ENCODE data around the gene EFCC1. TPM values are rescaled to one million over a fixed set of nuclear protein-coding genes. Genes with fewer than 3 reads are reported as not detected.
A peak's percentile ranks its signal among the peaks of the same experiment; 100 is the strongest.

Gene EFCC1
- polyA plus RNA-seq, 4 donors: 1.6 to 3.7 (median 3.1) TPM; not detected in 1

DNA sequence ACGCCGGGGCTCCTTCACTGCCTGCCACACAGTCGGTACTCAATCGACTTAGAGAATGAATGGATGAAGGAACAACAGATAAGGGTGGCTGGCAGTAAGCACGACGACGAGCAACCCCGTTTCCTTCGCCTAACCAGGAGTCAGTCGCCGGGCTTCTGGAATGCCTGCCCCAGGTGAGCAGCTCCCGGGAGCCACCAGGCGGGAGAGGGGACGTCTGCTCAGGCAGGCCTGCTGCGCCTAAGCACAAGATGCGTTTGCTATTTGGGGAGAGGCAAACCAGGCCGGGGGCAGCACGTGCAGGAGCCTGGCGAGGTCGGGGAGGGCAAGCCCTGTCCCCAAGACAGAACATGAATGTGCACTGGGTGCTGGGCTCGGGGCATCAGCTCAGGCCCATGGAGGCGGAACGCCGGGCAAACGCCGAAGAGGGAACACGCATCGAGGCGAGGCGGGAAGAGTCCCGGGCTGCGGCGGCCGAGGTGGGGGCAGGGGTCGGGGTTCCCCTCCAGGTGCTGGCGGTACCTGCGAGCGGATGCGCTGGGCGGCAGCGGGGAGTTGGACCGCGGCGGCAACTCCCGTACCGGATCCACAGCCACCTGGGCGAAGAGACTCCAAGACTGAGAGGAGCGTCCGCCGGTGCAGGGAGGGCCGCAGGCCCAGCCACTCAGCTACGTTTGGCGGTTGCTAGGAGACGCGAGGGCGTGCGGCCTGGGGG lies 7.5 kb upstream of the EFCC1 start, which contains the start of gene CFAP92:
Gene CFAP92, minus strand, starts transcription at position 616 of the 712 bp plus-strand sequence. CDS start 772 bp downstream, outside the sequence.
- FAIRE-seq: no peak
- H3K27ac ChIP-seq (ENCODE audit: low read depth in 1 of 3, low read length in 2 of 3): no peak within 1 kb of the TSS
- peak; percentile 83 to 87 for DNase-seq
- H3K9me3 ChIP-seq (ENCODE audit: control insufficient read depth in 2 of 2, insufficient read depth in 1 of 2, low read depth in 1 of 2, low read length in 1 of 2): no peaks in the 10 kb centered on the region
- H3K4me1 ChIP-seq (ENCODE audit: control insufficient read depth in 3 of 3, insufficient read depth in 2 of 3, low read depth in 1 of 3, low read length in 2 of 3): peaks cover 0 to 7% (median 3%) of the 10 kb centered on the region in 3 donors
- 5 to 15% (median 9%) methylated on average over 52 to 57 of the region's 57 CpGs for WGBS, 3 donors
- H3K27me3 ChIP-seq (ENCODE audit: control insufficient read depth in 3 of 3, insufficient read depth in 3 of 3, low read length in 3 of 3): peaks cover 0 to 68% (median 0%) of the 10 kb centered on the region in 3 donors
- H3K36me3 ChIP-seq (ENCODE audit: control insufficient read depth in 3 of 3, insufficient read depth in 2 of 3, low read depth in 1 of 3, low read length in 3 of 3): peaks cover 0 to 3% (median 0%) of the 10 kb centered on the region in 3 donors
- peak within 1 kb of the TSS in 2 of 3 donors; percentile 36 to 39 for H3K4me3 ChIP-seq (ENCODE audit: low read depth in 1 of 3, low read length in 3 of 3)

DNA sequence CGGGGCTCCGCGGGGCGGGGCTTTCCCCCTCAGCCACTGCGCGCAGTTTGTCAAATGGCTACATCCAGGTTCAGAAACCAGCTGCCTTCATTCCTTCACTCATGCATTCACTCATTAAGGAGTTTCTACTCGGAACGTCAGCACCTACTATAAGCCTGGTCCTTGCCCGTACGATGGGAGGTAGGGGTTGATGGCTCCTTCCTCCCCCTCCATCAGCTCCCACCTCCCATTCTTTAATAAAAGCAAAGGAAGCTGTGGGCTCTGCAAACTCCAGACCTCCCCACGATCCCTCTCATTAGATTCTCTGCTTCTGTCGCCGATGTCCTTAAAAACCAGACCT lies 7.0 kb upstream of the EFCC1 start:
- H3K27ac ChIP-seq (ENCODE audit: low read depth in 1 of 3, low read length in 2 of 3): no peak overlapping the region
- no peak for DNase-seq
- H3K4me3 ChIP-seq (ENCODE audit: low read depth in 1 of 3, low read length in 3 of 3): peak overlapping the region in 2 of 3 donors; percentile 36 to 39
- 3 to 4% (median 3%) methylated on average over 9 to 13 of the region's 13 CpGs for WGBS, 3 donors
- no peak for FAIRE-seq
- no peaks in the 10 kb centered on the region for H3K9me3 ChIP-seq (ENCODE audit: control insufficient read depth in 2 of 2, insufficient read depth in 1 of 2, low read depth in 1 of 2, low read length in 1 of 2)
- peaks cover 0 to 3% (median 0%) of the 10 kb centered on the region in 3 donors for H3K36me3 ChIP-seq (ENCODE audit: control insufficient read depth in 3 of 3, insufficient read depth in 2 of 3, low read depth in 1 of 3, low read length in 3 of 3)
- peaks cover 0 to 7% (median 3%) of the 10 kb centered on the region in 3 donors for H3K4me1 ChIP-seq (ENCODE audit: control insufficient read depth in 3 of 3, insufficient read depth in 2 of 3, low read depth in 1 of 3, low read length in 2 of 3)
- H3K27me3 ChIP-seq (ENCODE audit: control insufficient read depth in 3 of 3, insufficient read depth in 3 of 3, low read length in 3 of 3): peaks cover 0 to 73% (median 0%) of the 10 kb centered on the region in 3 donors

DNA sequence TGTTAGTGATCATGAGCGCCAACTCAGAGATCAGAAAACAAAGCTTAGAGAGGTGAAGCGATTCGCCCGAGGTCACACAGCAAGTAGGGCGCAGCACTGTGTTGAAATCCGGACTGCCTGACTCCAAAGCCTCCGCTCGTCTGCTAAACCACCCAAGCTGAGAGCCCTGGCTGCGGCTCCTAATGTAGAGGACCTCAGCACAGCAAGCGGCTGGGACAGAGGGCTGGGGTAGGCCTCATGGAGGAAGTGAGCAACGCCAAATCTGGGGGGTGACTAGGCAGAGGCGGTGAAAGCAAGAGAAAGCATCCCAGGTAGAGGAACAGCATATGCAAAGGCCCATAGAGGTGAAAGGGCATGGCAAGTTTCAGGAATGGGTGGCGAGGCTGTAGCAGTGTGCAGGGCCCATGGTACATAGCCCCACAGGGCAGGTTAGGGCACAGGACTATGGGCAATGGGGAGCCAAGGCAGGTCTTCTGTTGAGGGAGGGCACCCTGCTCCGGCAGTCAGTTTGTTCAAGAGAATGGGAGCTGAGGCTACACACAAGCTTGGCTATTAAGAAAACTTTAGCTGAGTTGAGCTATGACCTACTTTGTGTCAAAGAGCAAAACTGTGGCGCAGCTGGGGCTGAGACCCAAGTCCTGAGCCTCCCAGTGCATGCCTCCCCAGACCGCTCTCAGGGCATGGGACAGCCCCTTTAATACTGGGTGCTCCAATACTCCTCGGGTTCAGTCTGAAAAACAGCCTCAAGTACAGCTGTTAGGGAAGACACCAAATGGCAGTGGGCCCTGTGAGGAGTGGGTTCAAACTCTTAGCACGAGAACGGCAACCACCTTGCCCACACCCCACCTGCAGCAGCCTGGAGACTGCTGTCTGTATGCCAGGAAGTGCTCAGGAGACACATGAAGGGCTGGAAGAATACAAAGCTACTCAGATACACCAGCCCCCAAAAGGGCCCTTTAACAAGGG lies 6.2 kb upstream of the EFCC1 start:
- no peaks in the 10 kb centered on the region for H3K9me3 ChIP-seq (ENCODE audit: control insufficient read depth in 2 of 2, insufficient read depth in 1 of 2, low read depth in 1 of 2, low read length in 1 of 2)
- DNase-seq (no peak), FAIRE-seq (no peak)
- H3K27me3 ChIP-seq (ENCODE audit: control insufficient read depth in 3 of 3, insufficient read depth in 3 of 3, low read length in 3 of 3): peaks cover 0 to 77% (median 0%) of the 10 kb centered on the region in 3 donors
- no peak overlapping the region for H3K4me3 ChIP-seq (ENCODE audit: low read depth in 1 of 3, low read length in 3 of 3)
- no peak overlapping the region for H3K27ac ChIP-seq (ENCODE audit: low read depth in 1 of 3, low read length in 2 of 3)
- peaks cover 0 to 7% (median 3%) of the 10 kb centered on the region in 3 donors for H3K4me1 ChIP-seq (ENCODE audit: control insufficient read depth in 3 of 3, insufficient read depth in 2 of 3, low read depth in 1 of 3, low read length in 2 of 3)
- WGBS, 3 donors: 77 to 83% (median 80%) methylated on average over 19 of the region's 19 CpGs
- H3K36me3 ChIP-seq (ENCODE audit: control insufficient read depth in 3 of 3, insufficient read depth in 2 of 3, low read depth in 1 of 3, low read length in 3 of 3): peaks cover 0 to 3% (median 0%) of the 10 kb centered on the region in 3 donors

DNA sequence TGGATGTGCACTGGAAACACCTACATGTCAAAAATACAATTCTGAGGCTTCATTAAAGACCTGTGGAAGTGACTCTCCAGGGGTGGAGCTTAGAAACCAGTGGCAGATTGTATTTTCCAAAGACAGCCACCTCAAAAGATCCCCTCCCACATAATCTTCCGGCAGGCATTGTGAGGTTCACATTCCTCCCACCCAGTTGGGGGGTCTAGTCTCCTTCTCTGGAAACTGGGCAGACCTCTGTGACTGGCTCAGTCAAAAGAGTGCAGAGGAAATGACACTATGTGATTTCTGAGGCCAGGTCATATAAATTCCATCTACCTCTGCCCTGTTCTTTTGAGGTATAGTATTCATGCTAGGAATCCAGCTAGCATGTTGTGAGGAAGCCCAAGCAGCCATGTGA lies 5.4 kb upstream of the EFCC1 start:
- H3K9me3 ChIP-seq (ENCODE audit: control insufficient read depth in 2 of 2, insufficient read depth in 1 of 2, low read depth in 1 of 2, low read length in 1 of 2): no peaks in the 10 kb centered on the region

DNA sequence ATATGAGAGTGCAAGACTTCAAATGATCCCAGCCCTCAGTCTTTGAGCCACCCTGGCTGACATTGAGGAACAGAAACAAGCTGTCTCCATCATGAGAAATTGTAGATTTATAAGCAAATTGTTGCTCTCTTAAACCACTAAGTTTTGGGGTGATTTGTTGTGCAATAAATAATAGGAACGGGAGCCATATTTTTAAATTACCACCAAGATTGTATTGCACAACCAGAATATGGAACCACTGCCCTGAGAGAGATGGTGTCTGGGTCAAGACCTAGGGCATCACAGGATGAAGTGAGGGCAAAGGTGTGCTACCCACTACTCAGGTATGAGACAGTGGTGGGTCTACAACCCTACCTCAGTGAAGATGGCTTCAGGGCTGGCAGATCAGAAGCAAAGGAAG lies 4.9 kb upstream of the EFCC1 start:
- Histone ChIP-seq H3K4me1 (ENCODE audit: control insufficient read depth in 3 of 3, insufficient read depth in 2 of 3, low read depth in 1 of 3, low read length in 2 of 3) (peaks cover 0 to 7% (median 3%) of the 10 kb centered on the region in 3 donors), H3K36me3 (ENCODE audit: control insufficient read depth in 3 of 3, insufficient read depth in 2 of 3, low read depth in 1 of 3, low read length in 3 of 3) (peaks cover 0 to 3% (median 0%) of the 10 kb centered on the region in 3 donors), H3K27ac (ENCODE audit: low read depth in 1 of 3, low read length in 2 of 3) (no peak overlapping the region), H3K27me3 (ENCODE audit: control insufficient read depth in 3 of 3, insufficient read depth in 3 of 3, low read length in 3 of 3) (peaks cover 0 to 89% (median 4%) of the 10 kb centered on the region in 3 donors), H3K9me3 (ENCODE audit: control insufficient read depth in 2 of 2, insufficient read depth in 1 of 2, low read depth in 1 of 2, low read length in 1 of 2) (no peaks in the 10 kb centered on the region), H3K4me3 (ENCODE audit: low read depth in 1 of 3, low read length in 3 of 3) (no peak overlapping the region)
- WGBS, 3 donors: 77 to 93% (median 85%) methylated on average over 1 of the region's 1 CpG
- FAIRE-seq (no peak), DNase-seq (no peak)

More for the DNA sequence above, 5.4 kb upstream of the EFCC1 start:
- no peak overlapping the region for H3K27ac ChIP-seq (ENCODE audit: low read depth in 1 of 3, low read length in 2 of 3)
- DNase-seq (no peak), FAIRE-seq (no peak)
- peaks cover 0 to 86% (median under 1%) of the 10 kb centered on the region in 3 donors for H3K27me3 ChIP-seq (ENCODE audit: control insufficient read depth in 3 of 3, insufficient read depth in 3 of 3, low read length in 3 of 3)
- peaks cover 0 to 7% (median 3%) of the 10 kb centered on the region in 3 donors for H3K4me1 ChIP-seq (ENCODE audit: control insufficient read depth in 3 of 3, insufficient read depth in 2 of 3, low read depth in 1 of 3, low read length in 2 of 3)
- WGBS, 3 donors: 77 to 100% (median 91%) methylated on average over 1 of the region's 1 CpG
- H3K4me3 ChIP-seq (ENCODE audit: low read depth in 1 of 3, low read length in 3 of 3): no peak overlapping the region
- peaks cover 0 to 3% (median 0%) of the 10 kb centered on the region in 3 donors for H3K36me3 ChIP-seq (ENCODE audit: control insufficient read depth in 3 of 3, insufficient read depth in 2 of 3, low read depth in 1 of 3, low read length in 3 of 3)

DNA sequence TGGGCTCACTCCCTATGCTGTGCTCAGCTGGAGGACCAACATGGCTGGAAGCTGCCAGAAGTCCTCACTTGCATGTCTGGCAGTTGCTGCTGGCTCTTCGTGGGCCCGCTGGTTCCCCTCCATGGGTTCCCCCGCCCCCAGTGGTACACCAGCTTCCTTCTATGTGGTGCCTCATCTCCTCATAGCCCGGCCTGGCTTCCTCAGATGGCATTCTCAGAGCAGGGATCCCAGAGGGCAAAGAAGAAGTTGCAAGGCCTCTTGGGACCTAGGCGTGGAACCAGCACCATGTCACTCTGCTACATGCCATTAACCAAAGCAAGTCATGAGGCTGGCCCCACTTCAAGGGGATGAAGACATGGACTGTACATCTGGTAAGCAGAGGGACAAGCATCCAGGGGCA lies 4.4 kb upstream of the EFCC1 start:
- Histone ChIP-seq H3K27me3 (ENCODE audit: control insufficient read depth in 3 of 3, insufficient read depth in 3 of 3, low read length in 3 of 3) (peaks cover 4 to 91% (median 5%) of the 10 kb centered on the region in 3 donors), H3K4me3 (ENCODE audit: low read depth in 1 of 3, low read length in 3 of 3) (no peak overlapping the region), H3K9me3 (ENCODE audit: control insufficient read depth in 2 of 2, insufficient read depth in 1 of 2, low read depth in 1 of 2, low read length in 1 of 2) (no peaks in the 10 kb centered on the region), H3K27ac (ENCODE audit: low read depth in 1 of 3, low read length in 2 of 3) (no peak overlapping the region), H3K4me1 (ENCODE audit: control insufficient read depth in 3 of 3, insufficient read depth in 2 of 3, low read depth in 1 of 3, low read length in 2 of 3) (peaks cover 0 to 7% (median 3%) of the 10 kb centered on the region in 3 donors), H3K36me3 (ENCODE audit: control insufficient read depth in 3 of 3, insufficient read depth in 2 of 3, low read depth in 1 of 3, low read length in 3 of 3) (peaks cover 0 to 3% (median 0%) of the 10 kb centered on the region in 3 donors)
- WGBS, 3 donors: 68 to 88% (median 76%) methylated on average over 5 of the region's 5 CpGs
- DNase-seq: no peak
- FAIRE-seq: no peak

DNA sequence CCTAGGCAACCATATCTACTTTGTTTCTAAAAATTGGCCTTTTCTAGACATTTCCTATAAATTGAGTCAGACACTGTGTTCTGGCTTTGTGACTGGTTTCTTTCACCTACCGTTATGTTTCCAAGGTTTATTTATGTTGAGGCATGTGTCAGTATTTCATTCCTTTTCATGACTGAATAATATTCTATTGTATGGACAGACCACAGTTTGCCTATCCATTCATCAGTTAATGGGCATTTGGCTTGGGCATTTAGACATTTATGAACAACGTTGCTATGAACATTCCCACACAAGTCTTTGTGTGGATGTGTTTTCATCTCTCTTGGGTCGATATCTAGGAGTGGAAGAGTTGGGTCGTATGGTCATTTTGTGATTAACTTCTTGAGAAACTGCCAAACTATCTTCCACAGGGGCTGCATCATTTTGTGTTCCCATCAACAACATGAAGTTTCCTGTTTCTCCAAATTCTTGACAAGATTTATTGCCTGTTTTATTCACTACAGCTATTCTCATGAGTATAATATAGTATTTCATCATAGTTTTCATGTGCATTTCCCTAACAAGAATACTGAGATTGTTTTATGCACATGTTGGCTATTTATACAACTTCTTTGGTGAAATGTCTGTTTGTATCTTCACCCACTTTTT lies 3.5 kb upstream of the EFCC1 start:
- Histone ChIP-seq H3K4me3 (ENCODE audit: low read depth in 1 of 3, low read length in 3 of 3) (no peak overlapping the region), H3K36me3 (ENCODE audit: control insufficient read depth in 3 of 3, insufficient read depth in 2 of 3, low read depth in 1 of 3, low read length in 3 of 3) (peaks cover 0 to 3% (median 0%) of the 10 kb centered on the region in 3 donors), H3K27ac (ENCODE audit: low read depth in 1 of 3, low read length in 2 of 3) (no peak overlapping the region), H3K4me1 (ENCODE audit: control insufficient read depth in 3 of 3, insufficient read depth in 2 of 3, low read depth in 1 of 3, low read length in 2 of 3) (peaks cover 0 to 7% (median 3%) of the 10 kb centered on the region in 3 donors), H3K27me3 (ENCODE audit: control insufficient read depth in 3 of 3, insufficient read depth in 3 of 3, low read length in 3 of 3) (peaks cover 6 to 90% (median 8%) of the 10 kb centered on the region in 3 donors), H3K9me3 (ENCODE audit: control insufficient read depth in 2 of 2, insufficient read depth in 1 of 2, low read depth in 1 of 2, low read length in 1 of 2) (no peaks in the 10 kb centered on the region)
- FAIRE-seq: no peak
- WGBS, 3 donors: 67 to 86% (median 84%) methylated on average over 4 of the region's 4 CpGs
- no peak for DNase-seq

DNA sequence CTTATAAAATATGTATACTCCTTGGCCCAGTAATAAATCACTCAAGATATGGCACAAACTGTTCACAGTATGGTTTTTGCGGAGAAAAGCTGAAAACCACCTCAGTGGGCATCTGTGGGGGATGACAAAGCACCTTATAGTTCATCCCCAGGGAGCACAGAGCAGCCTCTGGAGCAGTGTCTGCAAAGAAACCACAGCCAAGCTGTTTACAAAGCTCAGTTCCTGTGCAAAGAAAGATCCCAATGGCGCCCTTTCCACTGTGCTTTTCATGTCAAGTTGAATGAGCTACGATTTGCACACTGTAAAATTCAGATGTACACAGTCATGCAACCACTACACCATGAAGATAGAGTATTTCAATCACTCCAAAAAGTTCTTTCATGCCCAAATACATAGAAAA lies 2.5 kb upstream of the EFCC1 start:
- Histone ChIP-seq H3K4me1 (ENCODE audit: control insufficient read depth in 3 of 3, insufficient read depth in 2 of 3, low read depth in 1 of 3, low read length in 2 of 3) (peaks cover 0 to 5% (median 3%) of the 10 kb centered on the region in 3 donors), H3K9me3 (ENCODE audit: control insufficient read depth in 2 of 2, insufficient read depth in 1 of 2, low read depth in 1 of 2, low read length in 1 of 2) (no peaks in the 10 kb centered on the region), H3K27me3 (ENCODE audit: control insufficient read depth in 3 of 3, insufficient read depth in 3 of 3, low read length in 3 of 3) (peaks cover 8 to 90% (median 11%) of the 10 kb centered on the region in 3 donors), H3K36me3 (ENCODE audit: control insufficient read depth in 3 of 3, insufficient read depth in 2 of 3, low read depth in 1 of 3, low read length in 3 of 3) (peaks cover 0 to 3% (median 0%) of the 10 kb centered on the region in 3 donors), H3K4me3 (ENCODE audit: low read depth in 1 of 3, low read length in 3 of 3) (no peak overlapping the region), H3K27ac (ENCODE audit: low read depth in 1 of 3, low read length in 2 of 3) (no peak overlapping the region)
- DNase-seq (no peak), FAIRE-seq (no peak)
- 66 to 76% (median 73%) methylated on average over 3 of the region's 3 CpGs for WGBS, 3 donors
